Progenitor cell of endocrine pancreas (in vitro differentiated cells): ENCODE data around the gene FAM83G. TPM values are rescaled to one million over a fixed set of nuclear protein-coding genes. Genes with fewer than 3 reads are reported as not detected.
A peak's percentile ranks its signal among the peaks of the same experiment; 100 is the strongest.

ENCODE experiments used
- DNase-seq: peaks from one replicate; pipeline ENCODE4 v3.0.0; 2021; ENCODE audit warnings: low spot score; ENCODE audit not compliant: unreplicated experiment
- H3K27ac Mint-ChIP-seq: 2 replicates; pipeline ENCODE4 v1.8.0; 2021; ENCODE audit warnings: mild to moderate bottlenecking, moderate library complexity, mixed read lengths
- H3K27me3 Mint-ChIP-seq: 2 replicates; pipeline ENCODE4 v1.8.0; 2021; ENCODE audit warnings: mixed read lengths
- H3K36me3 Mint-ChIP-seq: 2 replicates; pipeline ENCODE4 v1.8.0; 2022; ENCODE audit warnings: mixed read lengths; ENCODE audit not compliant: insufficient read depth
- H3K4me1 Mint-ChIP-seq: 2 replicates; pipeline ENCODE4 v1.8.0; 2021; ENCODE audit warnings: low read depth, mixed read lengths
- H3K4me3 Mint-ChIP-seq: 2 replicates; pipeline ENCODE4 v1.8.0; 2021; ENCODE audit warnings: low read depth, mild to moderate bottlenecking, moderate library complexity, mixed read lengths
- H3K9me3 Mint-ChIP-seq: 2 replicates; pipeline ENCODE4 v1.8.0; 2021; ENCODE audit warnings: low read depth, mixed read lengths
- total RNA-seq: library from RNA; stranded (reverse); gene quantifications from 2 replicates; pipeline ENCODE4 v1.2.1, GENCODE V29; 2021
- TF ChIP-seq, protein P1 (sequence below): fragments of 200-600 bp; sonication (generic); IDR thresholded peaks from one replicate; pipeline ENCODE4 v1.5.0; 2021; ENCODE audit warnings: antibody characterized with exemption, mild to moderate bottlenecking; ENCODE audit not compliant: unreplicated experiment

The FAM83G gene
- total RNA-seq, 1 donor from 2014 or later: 16.6 TPM

- Mint-ChIP-seq H3K4me3 (no peak overlapping the region), H3K36me3 (no peaks in the 10 kb centered on the region), H3K4me1 (peaks cover 11% of the 10 kb centered on the region), H3K27ac (no peak overlapping the region), H3K9me3 (no peaks in the 10 kb centered on the region), H3K27me3 (no peaks in the 10 kb centered on the region)
- no peak for DNase-seq
- TF ChIP-seq, protein P1, sequence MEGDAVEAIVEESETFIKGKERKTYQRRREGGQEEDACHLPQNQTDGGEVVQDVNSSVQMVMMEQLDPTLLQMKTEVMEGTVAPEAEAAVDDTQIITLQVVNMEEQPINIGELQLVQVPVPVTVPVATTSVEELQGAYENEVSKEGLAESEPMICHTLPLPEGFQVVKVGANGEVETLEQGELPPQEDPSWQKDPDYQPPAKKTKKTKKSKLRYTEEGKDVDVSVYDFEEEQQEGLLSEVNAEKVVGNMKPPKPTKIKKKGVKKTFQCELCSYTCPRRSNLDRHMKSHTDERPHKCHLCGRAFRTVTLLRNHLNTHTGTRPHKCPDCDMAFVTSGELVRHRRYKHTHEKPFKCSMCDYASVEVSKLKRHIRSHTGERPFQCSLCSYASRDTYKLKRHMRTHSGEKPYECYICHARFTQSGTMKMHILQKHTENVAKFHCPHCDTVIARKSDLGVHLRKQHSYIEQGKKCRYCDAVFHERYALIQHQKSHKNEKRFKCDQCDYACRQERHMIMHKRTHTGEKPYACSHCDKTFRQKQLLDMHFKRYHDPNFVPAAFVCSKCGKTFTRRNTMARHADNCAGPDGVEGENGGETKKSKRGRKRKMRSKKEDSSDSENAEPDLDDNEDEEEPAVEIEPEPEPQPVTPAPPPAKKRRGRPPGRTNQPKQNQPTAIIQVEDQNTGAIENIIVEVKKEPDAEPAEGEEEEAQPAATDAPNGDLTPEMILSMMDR: no peak
Measured at GRCh38 chr17:18968945-18969887, 35.3 kb downstream of the FAM83G start.

DNA sequence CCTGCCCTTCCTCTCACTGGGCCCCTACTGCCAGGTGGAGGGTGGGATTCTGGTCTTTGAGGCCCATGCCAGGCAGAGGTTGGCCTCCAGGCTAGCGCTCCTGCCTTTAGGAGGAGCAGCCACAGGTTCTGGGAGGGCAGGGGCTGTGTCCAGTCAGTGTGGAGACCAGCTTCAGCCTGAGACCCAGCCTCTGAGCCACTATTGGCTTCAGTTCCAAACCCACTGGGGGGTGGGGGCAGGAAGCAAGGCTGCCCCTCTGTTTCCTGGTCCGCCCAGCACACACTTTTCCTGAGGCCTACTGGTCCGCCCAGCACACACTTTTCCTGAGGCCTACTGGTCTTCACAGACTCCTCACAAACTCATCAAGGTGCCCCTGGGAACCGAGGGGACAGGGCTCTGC is 36.2 kb downstream of the FAM83G start:
- H3K4me3 Mint-ChIP-seq: no peak overlapping the region
- DNase-seq: no peak
- H3K4me1 Mint-ChIP-seq: peaks cover 11% of the 10 kb centered on the region
- H3K27ac Mint-ChIP-seq: no peak overlapping the region
- no peaks in the 10 kb centered on the region for H3K27me3 Mint-ChIP-seq
- no peaks in the 10 kb centered on the region for H3K36me3 Mint-ChIP-seq
- H3K9me3 Mint-ChIP-seq: no peaks in the 10 kb centered on the region
- TF ChIP-seq, protein P1: no peak

GRCh38 chr17:18967916-18968315 is 36.6 kb downstream of the FAM83G start:
- Mint-ChIP-seq H3K36me3 (no peaks in the 10 kb centered on the region), H3K9me3 (no peaks in the 10 kb centered on the region), H3K4me1 (peaks cover 11% of the 10 kb centered on the region), H3K27ac (no peak overlapping the region), H3K27me3 (no peaks in the 10 kb centered on the region), H3K4me3 (no peak overlapping the region)
- TF ChIP-seq, protein P1: no peak
- no peak for DNase-seq

- TF ChIP-seq, protein P1: no peak
- peaks cover 11% of the 10 kb centered on the region for H3K4me1 Mint-ChIP-seq
- no peaks in the 10 kb centered on the region for H3K9me3 Mint-ChIP-seq
- DNase-seq: no peak
- no peak overlapping the region for H3K4me3 Mint-ChIP-seq
- H3K36me3 Mint-ChIP-seq: no peaks in the 10 kb centered on the region
- H3K27ac Mint-ChIP-seq: peak overlapping the region; percentile 56
- H3K27me3 Mint-ChIP-seq: no peaks in the 10 kb centered on the region
Measured at GRCh38 chr17:18966831-18967624, 37.5 kb downstream of the FAM83G start.

DNA sequence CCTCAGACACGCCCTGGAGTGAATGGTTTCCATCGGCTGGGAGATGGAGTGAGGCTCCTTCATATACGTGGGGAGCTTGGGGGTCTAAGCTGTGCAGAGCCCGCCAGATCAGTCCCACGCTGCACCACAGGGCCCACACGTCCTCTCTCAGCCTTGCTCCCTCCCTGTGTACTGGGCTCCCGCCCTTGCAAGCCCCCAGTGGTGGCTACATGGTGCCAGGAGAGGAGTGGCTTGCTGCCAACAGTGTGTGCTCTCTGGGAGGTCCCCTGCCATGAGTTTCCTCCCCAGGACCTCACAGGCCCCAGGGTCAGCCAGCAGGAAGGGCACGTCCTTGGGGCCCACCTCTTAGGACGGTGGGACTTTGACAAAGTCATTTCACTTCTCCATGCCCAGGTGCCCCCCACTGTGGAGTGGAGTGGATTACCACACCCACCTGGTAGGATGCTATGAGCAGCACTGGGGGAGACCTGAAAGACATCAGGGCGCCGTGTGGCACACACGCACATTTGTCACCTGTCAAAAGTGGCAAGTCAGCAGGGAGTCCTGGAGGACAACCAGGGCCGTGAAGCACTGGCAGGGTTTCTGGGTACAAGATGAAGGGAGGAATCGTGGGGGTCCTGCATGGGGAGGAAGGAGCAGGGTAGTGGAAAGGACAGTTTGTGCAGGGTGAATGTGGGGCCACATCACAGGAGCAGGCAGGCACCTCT is 38.9 kb downstream of the FAM83G start:
- TF ChIP-seq, protein P1: no peak
- Mint-ChIP-seq H3K4me1 (peaks cover 11% of the 10 kb centered on the region), H3K4me3 (no peak overlapping the region), H3K27me3 (peaks cover under 1% of the 10 kb centered on the region), H3K27ac (no peak overlapping the region), H3K9me3 (no peaks in the 10 kb centered on the region), H3K36me3 (no peaks in the 10 kb centered on the region)
- DNase-seq: no peak
